ENCODE data around the gene CCDC80. TPM values are rescaled to one million over a fixed set of nuclear protein-coding genes. Genes with fewer than 3 reads are reported as not detected.
A peak's percentile ranks its signal among the peaks of the same experiment; 100 is the strongest.

CCDC80 gene
- total RNA-seq, 1 experiment from 2014 or later: 26.2 TPM

GRCh38 chr3:112627419-112627818 lies 13.5 kb downstream of the CCDC80 start:
- peak overlapping the region; percentile 84 for H3K27ac Mint-ChIP-seq (ENCODE audit: unreplicated experiment)
- no peaks in the 10 kb centered on the region for H3K36me3 Mint-ChIP-seq (ENCODE audit: insufficient read depth, unreplicated experiment)
- H3K27me3 ChIP-seq (replicated peaks; ENCODE audit: control insufficient read depth, insufficient read depth, low read length): no peaks in the 10 kb centered on the region
- H3K4me1 ChIP-seq: peaks cover 48% of the 10 kb centered on the region
- peaks cover 31% of the 10 kb centered on the region for H3K4me1 Mint-ChIP-seq (ENCODE audit: low read depth, unreplicated experiment)
- no peaks in the 10 kb centered on the region for H3K9me3 ChIP-seq
- no TSS peak for BruUV-seq (replicated peaks)
- DNase-seq: no peak
- POLR2A ChIA-PET: no interaction called here
- no peak overlapping the region for H3K4me3 ChIP-seq (ENCODE audit: low read depth, low read length)
- CTCF ChIA-PET: no interaction called here
- no peak for TF ChIP-seq CTCF (IDR thresholded peaks at IDR 0.05; ENCODE audit: insufficient read depth in 1 of 2, low read depth in 1 of 2, low read length in 1 of 2, severe bottlenecking in 1 of 2, unreplicated experiment in 1 of 2)
- H3K36me3 ChIP-seq (ENCODE audit: control insufficient read depth, insufficient read depth, low read length): no peaks in the 10 kb centered on the region
- H3K4me3 Mint-ChIP-seq (ENCODE audit: unreplicated experiment): no peak overlapping the region
- no peaks in the 10 kb centered on the region for H3K9me3 Mint-ChIP-seq (ENCODE audit: unreplicated experiment)
- intact Hi-C loops (cut with micrococcal nuclease; ENCODE audit: unreplicated experiment): loop anchor here (1.0 to 5.0 kb wide), 2 partner anchors 13 to 45 kb away; no protein-coding TSS in a partner anchor
- no peaks in the 10 kb centered on the region for H3K27me3 Mint-ChIP-seq (ENCODE audit: insufficient read depth, unreplicated experiment)

GRCh38 chr3:112623717-112624116 lies 17.2 kb downstream of the CCDC80 start:
- CTCF ChIA-PET: no interaction called here
- Histone ChIP-seq H3K36me3 (ENCODE audit: control insufficient read depth, insufficient read depth, low read length) (0 out of 2 replicates have a peak, but pooled peaks cover 2% of the 10 kb centered on the region), H3K4me3 (ENCODE audit: low read depth, low read length) (no peak overlapping the region), H3K27me3 (replicated peaks; ENCODE audit: control insufficient read depth, insufficient read depth, low read length) (no peaks in the 10 kb centered on the region), H3K9me3 (no peaks in the 10 kb centered on the region), H3K4me1 (peaks cover 48% of the 10 kb centered on the region)
- Mint-ChIP-seq H3K9me3 (ENCODE audit: unreplicated experiment) (no peaks in the 10 kb centered on the region), H3K27me3 (ENCODE audit: insufficient read depth, unreplicated experiment) (no peaks in the 10 kb centered on the region), H3K27ac (ENCODE audit: unreplicated experiment) (peak overlapping the region; percentile 14), H3K36me3 (ENCODE audit: insufficient read depth, unreplicated experiment) (no peaks in the 10 kb centered on the region), H3K4me3 (ENCODE audit: unreplicated experiment) (no peak overlapping the region), H3K4me1 (ENCODE audit: low read depth, unreplicated experiment) (peaks cover 31% of the 10 kb centered on the region)
- no TSS peak for BruUV-seq (replicated peaks)
- intact Hi-C loops (cut with micrococcal nuclease; ENCODE audit: unreplicated experiment): no loop called here
- no peak for TF ChIP-seq CTCF (IDR thresholded peaks at IDR 0.05; ENCODE audit: insufficient read depth in 1 of 2, low read depth in 1 of 2, low read length in 1 of 2, severe bottlenecking in 1 of 2, unreplicated experiment in 1 of 2)
- POLR2A ChIA-PET: no interaction called here
- DNase-seq: no peak

- no peaks in the 10 kb centered on the region for H3K27me3 ChIP-seq (replicated peaks; ENCODE audit: control insufficient read depth, insufficient read depth, low read length)
- DNase-seq: no peak
- Mint-ChIP-seq H3K4me1 (ENCODE audit: low read depth, unreplicated experiment) (peaks cover 31% of the 10 kb centered on the region), H3K4me3 (ENCODE audit: unreplicated experiment) (no peak overlapping the region), H3K27ac (ENCODE audit: unreplicated experiment) (peak overlapping the region; percentile 14), H3K27me3 (ENCODE audit: insufficient read depth, unreplicated experiment) (no peaks in the 10 kb centered on the region), H3K9me3 (ENCODE audit: unreplicated experiment) (no peaks in the 10 kb centered on the region), H3K36me3 (ENCODE audit: insufficient read depth, unreplicated experiment) (no peaks in the 10 kb centered on the region)
- TF ChIP-seq CTCF (IDR thresholded peaks at IDR 0.05; ENCODE audit: insufficient read depth in 1 of 2, low read depth in 1 of 2, low read length in 1 of 2, severe bottlenecking in 1 of 2, unreplicated experiment in 1 of 2): no peak
- H3K4me1 ChIP-seq: peaks cover 45% of the 10 kb centered on the region
- 0 out of 2 replicates have a peak, but pooled peaks cover 2% of the 10 kb centered on the region for H3K36me3 ChIP-seq (ENCODE audit: control insufficient read depth, insufficient read depth, low read length)
- CTCF ChIA-PET: no interaction called here
- no peak overlapping the region for H3K4me3 ChIP-seq (ENCODE audit: low read depth, low read length)
- H3K9me3 ChIP-seq: no peaks in the 10 kb centered on the region
- intact Hi-C loops (cut with micrococcal nuclease; ENCODE audit: unreplicated experiment): no loop called here
- POLR2A ChIA-PET: no interaction called here
- BruUV-seq (replicated peaks): no TSS peak
Measured at GRCh38 chr3:112623213-112623612, 17.7 kb downstream of the CCDC80 start.
